ENCODE measurements around the gene EXOSC2.

EXOSC2 gene

GRCh38 chr9:130736834-130737233 lies 43.3 kb downstream of the EXOSC2 start:
- peaks cover 7% of the 10 kb centered on the region for H3K4me1 ChIP-seq (ENCODE audit: control insufficient read depth, insufficient read depth, low read length)
- H3K4me3 ChIP-seq (ENCODE audit: low read length in 2 of 2): no peak overlapping the region
- no peak overlapping the region for H3K9ac ChIP-seq (ENCODE audit: low read length in 2 of 2)
- no peaks in the 10 kb centered on the region for H3K36me3 ChIP-seq (ENCODE audit: control insufficient read depth in 2 of 2, insufficient read depth in 2 of 2, low read length in 2 of 2)
- H3K27me3 ChIP-seq (ENCODE audit: control insufficient read depth in 1 of 2, insufficient read depth in 2 of 2, low read length in 2 of 2): no peaks in the 10 kb centered on the region
- H3K9me3 ChIP-seq (ENCODE audit: control insufficient read depth in 2 of 2, low read length in 2 of 2): no peaks in the 10 kb centered on the region
- H3K27ac ChIP-seq (ENCODE audit: low read length): no peak overlapping the region

DNA sequence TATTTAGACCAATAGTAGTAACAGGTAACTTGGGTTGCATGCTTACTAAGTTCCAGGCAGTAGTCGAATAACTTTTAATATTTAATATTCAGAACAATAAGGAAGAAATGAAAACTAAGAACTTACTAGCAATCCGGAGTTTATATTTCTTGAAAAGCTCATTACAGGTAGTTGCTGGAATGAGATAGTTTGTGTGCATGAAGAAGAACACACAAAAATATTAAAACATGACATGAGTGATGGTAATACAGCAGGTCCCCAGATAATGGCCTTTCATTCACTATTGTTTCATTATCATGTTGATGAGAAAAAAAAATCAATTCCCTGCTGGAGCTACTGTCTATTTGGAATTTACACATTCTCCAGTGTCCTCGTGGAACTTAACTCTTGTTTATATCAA lies 44.7 kb downstream of the EXOSC2 start:
- H3K36me3 ChIP-seq (ENCODE audit: control insufficient read depth in 2 of 2, insufficient read depth in 2 of 2, low read length in 2 of 2): no peaks in the 10 kb centered on the region
- no peak overlapping the region for H3K4me3 ChIP-seq (ENCODE audit: low read length in 2 of 2)
- no peak overlapping the region for H3K27ac ChIP-seq (ENCODE audit: low read length)
- no peaks in the 10 kb centered on the region for H3K27me3 ChIP-seq (ENCODE audit: control insufficient read depth in 1 of 2, insufficient read depth in 2 of 2, low read length in 2 of 2)
- no peaks in the 10 kb centered on the region for H3K9me3 ChIP-seq (ENCODE audit: control insufficient read depth in 2 of 2, low read length in 2 of 2)
- peaks cover 2% of the 10 kb centered on the region for H3K4me1 ChIP-seq (ENCODE audit: control insufficient read depth, insufficient read depth, low read length)
- no peak overlapping the region for H3K9ac ChIP-seq (ENCODE audit: low read length in 2 of 2)

GRCh38 chr9:130739081-130739480 lies 45.5 kb downstream of the EXOSC2 start:
- H3K4me1 ChIP-seq (ENCODE audit: control insufficient read depth, insufficient read depth, low read length): peaks cover 2% of the 10 kb centered on the region
- H3K9me3 ChIP-seq (ENCODE audit: control insufficient read depth in 2 of 2, low read length in 2 of 2): no peaks in the 10 kb centered on the region
- H3K4me3 ChIP-seq (ENCODE audit: low read length in 2 of 2): no peak overlapping the region
- H3K9ac ChIP-seq (ENCODE audit: low read length in 2 of 2): no peak overlapping the region
- H3K27ac ChIP-seq (ENCODE audit: low read length): no peak overlapping the region
- H3K36me3 ChIP-seq (ENCODE audit: control insufficient read depth in 2 of 2, insufficient read depth in 2 of 2, low read length in 2 of 2): no peaks in the 10 kb centered on the region
- H3K27me3 ChIP-seq (ENCODE audit: control insufficient read depth in 1 of 2, insufficient read depth in 2 of 2, low read length in 2 of 2): no peaks in the 10 kb centered on the region

GRCh38 chr9:130740218-130741023 lies 46.8 kb downstream of the EXOSC2 start:
- H3K4me1 ChIP-seq (ENCODE audit: control insufficient read depth, insufficient read depth, low read length): peaks cover 2% of the 10 kb centered on the region
- H3K27me3 ChIP-seq (ENCODE audit: control insufficient read depth in 1 of 2, insufficient read depth in 2 of 2, low read length in 2 of 2): no peaks in the 10 kb centered on the region
- no peak overlapping the region for H3K9ac ChIP-seq (ENCODE audit: low read length in 2 of 2)
- no peaks in the 10 kb centered on the region for H3K36me3 ChIP-seq (ENCODE audit: control insufficient read depth in 2 of 2, insufficient read depth in 2 of 2, low read length in 2 of 2)
- H3K4me3 ChIP-seq (ENCODE audit: low read length in 2 of 2): no peak overlapping the region
- H3K27ac ChIP-seq (ENCODE audit: low read length): no peak overlapping the region
- H3K9me3 ChIP-seq (ENCODE audit: control insufficient read depth in 2 of 2, low read length in 2 of 2): no peaks in the 10 kb centered on the region

DNA sequence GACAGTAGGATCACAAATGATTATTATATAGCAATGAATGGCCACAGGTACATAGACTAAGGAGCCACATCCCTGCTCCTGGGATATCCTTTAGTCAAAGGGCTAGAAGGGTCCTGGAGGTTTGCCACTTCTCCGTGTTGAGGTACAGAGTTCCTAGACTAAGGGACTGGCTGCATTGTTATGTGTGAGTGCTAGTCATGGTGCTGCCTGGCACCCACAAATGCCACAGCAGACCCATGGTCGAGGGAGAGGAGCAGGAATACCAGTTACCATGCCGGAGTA lies 47.4 kb downstream of the EXOSC2 start:
- no peak overlapping the region for H3K9ac ChIP-seq (ENCODE audit: low read length in 2 of 2)
- H3K4me3 ChIP-seq (ENCODE audit: low read length in 2 of 2): no peak overlapping the region
- H3K27ac ChIP-seq (ENCODE audit: low read length): no peak overlapping the region
- no peaks in the 10 kb centered on the region for H3K27me3 ChIP-seq (ENCODE audit: control insufficient read depth in 1 of 2, insufficient read depth in 2 of 2, low read length in 2 of 2)
- peaks cover 2% of the 10 kb centered on the region for H3K4me1 ChIP-seq (ENCODE audit: control insufficient read depth, insufficient read depth, low read length)
- H3K9me3 ChIP-seq (ENCODE audit: control insufficient read depth in 2 of 2, low read length in 2 of 2): no peaks in the 10 kb centered on the region
- no peaks in the 10 kb centered on the region for H3K36me3 ChIP-seq (ENCODE audit: control insufficient read depth in 2 of 2, insufficient read depth in 2 of 2, low read length in 2 of 2)

GRCh38 chr9:130741831-130742449 lies 48.4 kb downstream of the EXOSC2 start:
- H3K4me1 ChIP-seq (ENCODE audit: control insufficient read depth, insufficient read depth, low read length): peaks cover 2% of the 10 kb centered on the region
- no peak overlapping the region for H3K27ac ChIP-seq (ENCODE audit: low read length)
- H3K4me3 ChIP-seq (ENCODE audit: low read length in 2 of 2): no peak overlapping the region
- H3K36me3 ChIP-seq (ENCODE audit: control insufficient read depth in 2 of 2, insufficient read depth in 2 of 2, low read length in 2 of 2): no peaks in the 10 kb centered on the region
- no peaks in the 10 kb centered on the region for H3K9me3 ChIP-seq (ENCODE audit: control insufficient read depth in 2 of 2, low read length in 2 of 2)
- no peak overlapping the region for H3K9ac ChIP-seq (ENCODE audit: low read length in 2 of 2)
- no peaks in the 10 kb centered on the region for H3K27me3 ChIP-seq (ENCODE audit: control insufficient read depth in 1 of 2, insufficient read depth in 2 of 2, low read length in 2 of 2)

DNA sequence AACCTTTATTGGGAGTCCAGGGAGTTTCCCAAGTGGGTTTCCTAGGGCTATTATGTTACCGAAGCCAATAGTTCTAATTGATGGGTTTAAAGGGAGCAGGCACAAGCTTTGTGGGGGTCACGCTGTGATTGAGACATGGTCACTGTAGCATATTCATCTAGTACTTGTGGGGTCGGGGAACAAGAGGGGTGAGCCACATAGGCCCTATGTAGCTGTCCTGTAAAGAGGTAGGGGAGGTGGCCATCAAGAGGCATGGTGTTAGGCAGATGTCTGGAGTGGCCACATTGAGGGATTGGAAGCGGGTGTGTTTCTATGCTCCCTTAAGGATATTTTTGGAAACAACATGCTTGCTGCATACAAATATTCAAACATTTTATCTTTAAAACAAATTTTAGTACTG lies 50.1 kb downstream of the EXOSC2 start:
- Histone ChIP-seq H3K27me3 (ENCODE audit: control insufficient read depth in 1 of 2, insufficient read depth in 2 of 2, low read length in 2 of 2) (no peaks in the 10 kb centered on the region), H3K36me3 (ENCODE audit: control insufficient read depth in 2 of 2, insufficient read depth in 2 of 2, low read length in 2 of 2) (no peaks in the 10 kb centered on the region), H3K4me3 (ENCODE audit: low read length in 2 of 2) (no peak overlapping the region), H3K4me1 (ENCODE audit: control insufficient read depth, insufficient read depth, low read length) (peaks cover 2% of the 10 kb centered on the region), H3K27ac (ENCODE audit: low read length) (no peak overlapping the region), H3K9ac (ENCODE audit: low read length in 2 of 2) (no peak overlapping the region), H3K9me3 (ENCODE audit: control insufficient read depth in 2 of 2, low read length in 2 of 2) (no peaks in the 10 kb centered on the region)

DNA sequence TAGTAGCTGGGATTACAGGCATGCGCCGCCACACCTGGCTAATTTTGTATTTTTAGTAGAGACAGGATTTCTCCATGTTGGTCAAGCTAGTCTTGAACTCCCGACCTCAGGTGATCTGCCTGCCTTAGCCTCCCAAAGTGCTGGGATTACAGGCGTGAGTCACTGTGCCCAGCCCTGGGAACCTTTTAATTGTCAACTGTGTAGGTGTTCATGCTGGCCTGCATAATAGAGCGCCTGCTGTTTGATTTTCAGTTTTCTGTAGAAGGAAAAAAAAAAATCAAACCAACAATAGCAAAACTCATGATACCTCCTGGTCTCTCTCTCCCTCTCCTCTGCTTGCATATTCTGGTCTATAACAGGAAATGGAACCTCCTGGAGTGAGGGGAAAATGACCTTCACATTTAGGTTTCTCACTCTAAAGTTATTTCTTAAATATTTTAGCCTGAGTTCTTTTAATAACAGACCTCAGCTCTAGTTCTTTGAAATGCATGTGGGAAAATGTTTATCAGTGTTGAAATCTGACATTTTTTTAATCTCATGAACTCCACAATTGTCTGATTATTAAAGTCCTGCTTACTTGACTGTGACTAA lies 51.7 kb downstream of the EXOSC2 start:
- Histone ChIP-seq H3K4me1 (ENCODE audit: control insufficient read depth, insufficient read depth, low read length) (peaks cover 2% of the 10 kb centered on the region), H3K27ac (ENCODE audit: low read length) (no peak overlapping the region)

GRCh38 chr9:130745829-130746228 lies 52.2 kb downstream of the EXOSC2 start:
- no peaks in the 10 kb centered on the region for H3K9me3 ChIP-seq (ENCODE audit: control insufficient read depth in 2 of 2, low read length in 2 of 2)
- H3K4me1 ChIP-seq (ENCODE audit: control insufficient read depth, insufficient read depth, low read length): peaks cover 2% of the 10 kb centered on the region
- H3K27ac ChIP-seq (ENCODE audit: low read length): no peak overlapping the region
- H3K4me3 ChIP-seq (ENCODE audit: low read length in 2 of 2): no peak overlapping the region
- H3K36me3 ChIP-seq (ENCODE audit: control insufficient read depth in 2 of 2, insufficient read depth in 2 of 2, low read length in 2 of 2): no peaks in the 10 kb centered on the region
- no peaks in the 10 kb centered on the region for H3K27me3 ChIP-seq (ENCODE audit: control insufficient read depth in 1 of 2, insufficient read depth in 2 of 2, low read length in 2 of 2)
- H3K9ac ChIP-seq (ENCODE audit: low read length in 2 of 2): no peak overlapping the region

More for the DNA sequence above, 51.7 kb downstream of the EXOSC2 start:
- no peaks in the 10 kb centered on the region for H3K36me3 ChIP-seq (ENCODE audit: control insufficient read depth in 2 of 2, insufficient read depth in 2 of 2, low read length in 2 of 2)
- H3K4me3 ChIP-seq (ENCODE audit: low read length in 2 of 2): no peak overlapping the region
- H3K9me3 ChIP-seq (ENCODE audit: control insufficient read depth in 2 of 2, low read length in 2 of 2): no peaks in the 10 kb centered on the region
- H3K9ac ChIP-seq (ENCODE audit: low read length in 2 of 2): no peak overlapping the region
- H3K27me3 ChIP-seq (ENCODE audit: control insufficient read depth in 1 of 2, insufficient read depth in 2 of 2, low read length in 2 of 2): no peaks in the 10 kb centered on the region

DNA sequence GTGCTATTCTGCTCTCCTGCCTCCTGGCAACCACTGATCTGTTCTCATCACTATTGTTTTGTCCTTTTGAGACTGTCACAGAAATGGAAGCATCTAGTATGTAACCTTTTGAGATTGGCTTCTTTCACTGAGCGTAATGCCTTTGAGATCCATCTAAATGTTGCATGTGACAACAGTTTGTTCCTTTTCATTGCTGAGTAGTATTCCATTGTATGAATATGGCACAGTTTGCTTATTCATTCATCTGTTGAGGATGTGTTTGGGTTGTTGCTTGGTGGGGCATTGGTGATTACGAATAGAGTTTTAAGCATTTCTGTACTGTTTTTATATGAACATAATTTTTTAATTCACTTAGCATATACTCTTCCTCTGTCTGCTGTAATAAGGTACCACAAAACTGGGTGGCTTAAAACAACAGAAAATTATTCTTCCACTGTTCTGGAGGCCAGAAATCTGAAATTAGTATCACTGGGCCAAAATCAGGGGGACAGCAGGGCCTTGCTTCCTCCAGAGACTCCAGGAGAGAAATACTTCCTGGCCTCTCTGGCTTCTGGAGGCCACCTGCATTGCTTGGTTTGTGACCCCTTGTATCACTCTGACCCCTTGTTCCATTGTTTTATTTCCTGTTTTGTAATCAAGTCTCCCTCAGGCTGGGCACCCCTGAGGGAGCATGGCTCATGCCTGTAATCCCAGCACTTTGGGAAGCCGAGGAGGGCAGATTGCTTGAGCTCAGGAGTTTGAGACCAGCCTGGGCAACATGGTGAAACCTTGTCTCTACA lies 53.0 kb downstream of the EXOSC2 start:
- Histone ChIP-seq H3K4me1 (ENCODE audit: control insufficient read depth, insufficient read depth, low read length) (no peaks in the 10 kb centered on the region), H3K4me3 (ENCODE audit: low read length in 2 of 2) (no peak overlapping the region), H3K27ac (ENCODE audit: low read length) (no peak overlapping the region), H3K36me3 (ENCODE audit: control insufficient read depth in 2 of 2, insufficient read depth in 2 of 2, low read length in 2 of 2) (no peaks in the 10 kb centered on the region), H3K9me3 (ENCODE audit: control insufficient read depth in 2 of 2, low read length in 2 of 2) (no peaks in the 10 kb centered on the region), H3K27me3 (ENCODE audit: control insufficient read depth in 1 of 2, insufficient read depth in 2 of 2, low read length in 2 of 2) (no peaks in the 10 kb centered on the region), H3K9ac (ENCODE audit: low read length in 2 of 2) (no peak overlapping the region)

All from stomach smooth muscle (tissue), 2 donors.